ENCODE measurements around the gene TMEM209.

Gene TMEM209

GRCh38 chr7:130133029-130133782 is 72.0 kb downstream of the TMEM209 start:
- Histone ChIP-seq H3K4me3 (ENCODE audit: low read depth, low read length) (no peak overlapping the region), H3K27ac (ENCODE audit: extremely low read depth, low read depth, low read length) (no peak overlapping the region), H3K36me3 (ENCODE audit: control insufficient read depth in 2 of 2, insufficient read depth in 1 of 2, low read length in 2 of 2) (peaks cover 5 to 48% of the 10 kb centered on the region in 2 experiments; a peak in 2 of 3 replicates), H3K9me3 (ENCODE audit: control insufficient read depth, insufficient read depth, low read depth, low read length) (no peaks in the 10 kb centered on the region), H3K4me1 (ENCODE audit: control insufficient read depth, insufficient read depth, low read length) (no peaks in the 10 kb centered on the region)
- POLR2A ChIA-PET: no interaction called here
- CTCF ChIA-PET: no interaction called here
- TF ChIP-seq ZNF558 (tag by site-specific recombination; IDR thresholded peaks at IDR 0.05) (no peak), ZNF394 (tag by site-specific recombination; IDR thresholded peaks at IDR 0.05; ENCODE audit: borderline replicate concordance) (0 out of 2 replicates have a peak, but pooled peaks have one; percentile 24)

GRCh38 chr7:130131964-130132875 is 73.0 kb downstream of the TMEM209 start:
- peaks cover 5 to 52% of the 10 kb centered on the region in 2 experiments; a peak in 2 of 3 replicates for H3K36me3 ChIP-seq (ENCODE audit: control insufficient read depth in 2 of 2, insufficient read depth in 1 of 2, low read length in 2 of 2)
- H3K9me3 ChIP-seq (ENCODE audit: control insufficient read depth, insufficient read depth, low read depth, low read length): no peaks in the 10 kb centered on the region
- peaks cover 7% of the 10 kb centered on the region; the same call in 1 of the 2 replicates for H3K4me1 ChIP-seq (ENCODE audit: control insufficient read depth, insufficient read depth, low read length)
- H3K4me3 ChIP-seq (ENCODE audit: low read depth, low read length): no peak overlapping the region
- CTCF ChIA-PET: no interaction called here
- H3K27ac ChIP-seq (ENCODE audit: extremely low read depth, low read depth, low read length): no peak overlapping the region
- TF ChIP-seq ZFP37 (tag by site-specific recombination; IDR thresholded peaks at IDR 0.05) (no peak), ZNF701 (tag by site-specific recombination; IDR thresholded peaks at IDR 0.05) (no peak), IKZF3 (tag by site-specific recombination; IDR thresholded peaks at IDR 0.05) (no peak), GLIS1 (tag by site-specific recombination; IDR thresholded peaks at IDR 0.05) (no peak), KLF16 (tag by site-specific recombination; IDR thresholded peaks at IDR 0.05) (no peak), ZNF248 (tag by site-specific recombination; IDR thresholded peaks at IDR 0.05) (no peak), ZNF48 (tag by site-specific recombination; IDR thresholded peaks at IDR 0.05) (no peak), SCRT2 (tag by site-specific recombination; IDR thresholded peaks at IDR 0.05) (no peak), ZNF433 (tag by site-specific recombination; IDR thresholded peaks at IDR 0.05; ENCODE audit: low read depth) (no peak)
- TF ChIP-seq, protein P1, sequence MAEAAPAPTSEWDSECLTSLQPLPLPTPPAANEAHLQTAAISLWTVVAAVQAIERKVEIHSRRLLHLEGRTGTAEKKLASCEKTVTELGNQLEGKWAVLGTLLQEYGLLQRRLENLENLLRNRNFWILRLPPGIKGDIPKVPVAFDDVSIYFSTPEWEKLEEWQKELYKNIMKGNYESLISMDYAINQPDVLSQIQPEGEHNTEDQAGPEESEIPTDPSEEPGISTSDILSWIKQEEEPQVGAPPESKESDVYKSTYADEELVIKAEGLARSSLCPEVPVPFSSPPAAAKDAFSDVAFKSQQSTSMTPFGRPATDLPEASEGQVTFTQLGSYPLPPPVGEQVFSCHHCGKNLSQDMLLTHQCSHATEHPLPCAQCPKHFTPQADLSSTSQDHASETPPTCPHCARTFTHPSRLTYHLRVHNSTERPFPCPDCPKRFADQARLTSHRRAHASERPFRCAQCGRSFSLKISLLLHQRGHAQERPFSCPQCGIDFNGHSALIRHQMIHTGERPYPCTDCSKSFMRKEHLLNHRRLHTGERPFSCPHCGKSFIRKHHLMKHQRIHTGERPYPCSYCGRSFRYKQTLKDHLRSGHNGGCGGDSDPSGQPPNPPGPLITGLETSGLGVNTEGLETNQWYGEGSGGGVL (tag by site-specific recombination; IDR thresholded peaks at IDR 0.05): no peak
- TF ChIP-seq, protein P2, sequence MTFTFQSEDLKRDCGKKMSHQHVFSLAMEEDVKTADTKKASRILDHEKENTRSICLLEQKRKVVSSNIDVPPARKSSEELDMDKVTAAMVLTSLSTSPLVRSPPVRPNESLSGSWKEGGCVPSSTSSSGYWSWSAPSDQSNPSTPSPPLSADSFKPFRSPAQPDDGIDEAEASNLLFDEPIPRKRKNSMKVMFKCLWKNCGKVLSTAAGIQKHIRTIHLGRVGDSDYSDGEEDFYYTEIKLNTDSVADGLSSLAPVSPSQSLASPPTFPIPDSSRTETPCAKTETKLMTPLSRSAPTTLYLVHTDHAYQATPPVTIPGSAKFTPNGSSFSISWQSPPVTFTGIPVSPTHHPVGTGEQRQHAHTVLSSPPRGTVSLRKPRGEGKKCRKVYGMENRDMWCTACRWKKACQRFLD (tag by site-specific recombination; IDR thresholded peaks at IDR 0.05): no peak
- POLR2A ChIA-PET: no interaction called here

DNA sequence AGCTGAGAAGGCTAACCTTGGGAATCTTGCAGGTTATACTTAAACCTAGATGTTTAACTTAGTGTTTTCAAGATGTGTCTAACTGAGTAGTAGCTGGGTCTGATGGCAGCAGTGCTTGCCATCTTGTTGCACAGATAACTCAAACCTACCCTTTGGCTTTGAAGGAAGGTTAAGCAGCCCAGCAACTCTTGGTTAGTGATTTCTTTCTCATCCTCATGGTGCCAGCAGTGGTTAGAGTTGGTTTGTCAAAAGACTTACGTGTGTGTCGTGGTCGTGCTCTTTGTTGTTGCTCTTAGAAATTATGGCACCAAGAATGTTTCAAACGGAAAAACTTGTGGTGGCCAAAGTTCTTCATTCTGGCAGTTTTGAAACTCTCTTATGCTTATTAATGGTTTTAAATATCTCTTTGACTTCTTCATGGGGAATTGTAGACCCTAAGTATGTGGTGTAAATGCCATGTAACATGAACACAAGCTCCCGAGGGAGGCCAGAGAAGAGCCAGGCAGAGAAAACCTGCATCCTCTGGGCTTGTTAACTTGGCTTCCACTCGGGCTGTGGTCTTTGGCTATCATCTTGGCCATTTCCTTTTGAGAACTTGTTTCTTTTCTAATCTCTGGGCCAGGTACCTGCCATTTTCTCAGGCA is 73.9 kb downstream of the TMEM209 start:
- Histone ChIP-seq H3K4me1 (ENCODE audit: control insufficient read depth, insufficient read depth, low read length) (peaks cover 7% of the 10 kb centered on the region; the same call in 1 of the 2 replicates), H3K9me3 (ENCODE audit: control insufficient read depth, insufficient read depth, low read depth, low read length) (no peaks in the 10 kb centered on the region), H3K27ac (ENCODE audit: extremely low read depth, low read depth, low read length) (no peak overlapping the region), H3K36me3 (ENCODE audit: control insufficient read depth in 2 of 2, insufficient read depth in 1 of 2, low read length in 2 of 2) (peaks cover 5 to 51% of the 10 kb centered on the region in 2 experiments; a peak in 2 of 3 replicates), H3K4me3 (ENCODE audit: low read depth, low read length) (no peak overlapping the region)
- no peak for TF ChIP-seq ZFP37 (tag by site-specific recombination; IDR thresholded peaks at IDR 0.05)
- no peak for TF ChIP-seq ZSCAN16 (tag by site-specific recombination; IDR thresholded peaks at IDR 0.05)
- TF ChIP-seq ZNF488 (tag by site-specific recombination; IDR thresholded peaks at IDR 0.05): no peak
- TF ChIP-seq ZFHX2 (tag by site-specific recombination; conservative IDR thresholded peaks at IDR 0.05): no peak
- TF ChIP-seq, protein P3, sequence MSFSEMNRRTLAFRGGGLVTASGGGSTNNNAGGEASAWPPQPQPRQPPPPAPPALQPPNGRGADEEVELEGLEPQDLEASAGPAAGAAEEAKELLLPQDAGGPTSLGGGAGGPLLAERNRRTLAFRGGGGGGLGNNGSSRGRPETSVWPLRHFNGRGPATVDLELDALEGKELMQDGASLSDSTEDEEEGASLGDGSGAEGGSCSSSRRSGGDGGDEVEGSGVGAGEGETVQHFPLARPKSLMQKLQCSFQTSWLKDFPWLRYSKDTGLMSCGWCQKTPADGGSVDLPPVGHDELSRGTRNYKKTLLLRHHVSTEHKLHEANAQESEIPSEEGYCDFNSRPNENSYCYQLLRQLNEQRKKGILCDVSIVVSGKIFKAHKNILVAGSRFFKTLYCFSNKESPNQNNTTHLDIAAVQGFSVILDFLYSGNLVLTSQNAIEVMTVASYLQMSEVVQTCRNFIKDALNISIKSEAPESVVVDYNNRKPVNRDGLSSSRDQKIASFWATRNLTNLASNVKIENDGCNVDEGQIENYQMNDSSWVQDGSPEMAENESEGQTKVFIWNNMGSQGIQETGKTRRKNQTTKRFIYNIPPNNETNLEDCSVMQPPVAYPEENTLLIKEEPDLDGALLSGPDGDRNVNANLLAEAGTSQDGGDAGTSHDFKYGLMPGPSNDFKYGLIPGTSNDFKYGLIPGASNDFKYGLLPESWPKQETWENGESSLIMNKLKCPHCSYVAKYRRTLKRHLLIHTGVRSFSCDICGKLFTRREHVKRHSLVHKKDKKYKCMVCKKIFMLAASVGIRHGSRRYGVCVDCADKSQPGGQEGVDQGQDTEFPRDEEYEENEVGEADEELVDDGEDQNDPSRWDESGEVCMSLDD (tag by site-specific recombination; IDR thresholded peaks at IDR 0.05): no peak
- TF ChIP-seq ZNF768 (tag by site-specific recombination; IDR thresholded peaks at IDR 0.05): no peak
- TF ChIP-seq ZNF133 (tag by site-specific recombination; IDR thresholded peaks at IDR 0.05): no peak
- ChIA-PET POLR2A (no interaction called here), CTCF (no interaction called here)
